Liver (tissue), 3 donors: ENCODE measurements around the gene BSND.

Experiments used
- ATF3 ChIP-seq: IDR thresholded peaks from 2 replicates; pipeline ENCODE4 v1.6.1; 2016; ENCODE audit warnings: antibody characterized with exemption
- RXRA ChIP-seq, 2 donors: IDR thresholded peaks; 2 replicates each; pipeline ENCODE4 v1.6.1; 2017 to 2018; ENCODE audit warnings: antibody characterized with exemption in 2 of 2, mild to moderate bottlenecking in 1 of 2
- TF ChIP-seq, protein P1 (sequence below): fragments of 150-350 bp; IDR thresholded peaks from 2 replicates; pipeline ENCODE4 v1.5.1; 2017; ENCODE audit warnings: improper control_type of control experiment, low read depth, low read length; ENCODE audit not compliant: missing input control
- donor health status: healthy.
- donor health status: healthy.

DNA sequence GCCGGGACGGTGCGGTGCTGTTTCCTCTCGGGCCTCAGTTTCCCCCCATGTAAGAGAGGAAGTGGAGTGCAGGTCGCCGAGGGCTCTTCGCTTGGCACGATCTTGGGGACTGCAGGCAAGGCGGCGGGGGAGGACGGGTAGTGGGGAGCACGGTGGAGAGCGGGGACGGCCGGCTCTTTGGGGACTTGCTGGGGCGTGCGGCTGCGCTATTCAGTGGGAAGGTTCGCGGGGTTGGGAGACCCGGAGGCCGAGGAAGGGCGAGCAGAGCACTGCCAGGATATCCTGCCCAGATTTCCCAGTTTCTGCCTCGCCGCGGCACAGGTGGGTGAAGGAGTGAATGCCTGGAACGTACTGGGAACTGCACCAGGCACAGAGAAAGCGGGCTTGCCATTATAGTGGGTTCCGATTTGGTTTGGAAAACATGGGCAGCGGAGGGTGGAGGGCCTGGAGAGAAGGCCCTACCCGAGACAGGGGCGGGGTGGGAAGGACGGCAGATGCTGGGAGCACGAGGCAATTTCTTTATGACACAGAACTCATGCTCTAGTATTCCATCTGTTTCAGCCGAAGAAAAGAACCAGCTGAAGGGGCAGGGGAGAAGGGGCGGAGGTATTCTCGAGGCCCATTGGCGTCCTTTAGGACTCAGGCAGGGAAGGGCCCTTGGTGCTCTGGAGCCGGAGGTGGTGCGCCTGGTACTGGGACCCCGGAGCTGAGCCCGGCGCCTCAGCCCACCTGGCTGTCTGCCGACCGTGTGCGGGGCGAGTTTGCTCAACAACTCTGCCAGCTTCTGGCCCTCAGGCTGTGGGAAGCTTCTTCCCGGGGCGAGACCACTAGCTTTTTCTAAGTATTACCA, 41.6 kb downstream of the BSND start:
- TF ChIP-seq, protein P1, sequence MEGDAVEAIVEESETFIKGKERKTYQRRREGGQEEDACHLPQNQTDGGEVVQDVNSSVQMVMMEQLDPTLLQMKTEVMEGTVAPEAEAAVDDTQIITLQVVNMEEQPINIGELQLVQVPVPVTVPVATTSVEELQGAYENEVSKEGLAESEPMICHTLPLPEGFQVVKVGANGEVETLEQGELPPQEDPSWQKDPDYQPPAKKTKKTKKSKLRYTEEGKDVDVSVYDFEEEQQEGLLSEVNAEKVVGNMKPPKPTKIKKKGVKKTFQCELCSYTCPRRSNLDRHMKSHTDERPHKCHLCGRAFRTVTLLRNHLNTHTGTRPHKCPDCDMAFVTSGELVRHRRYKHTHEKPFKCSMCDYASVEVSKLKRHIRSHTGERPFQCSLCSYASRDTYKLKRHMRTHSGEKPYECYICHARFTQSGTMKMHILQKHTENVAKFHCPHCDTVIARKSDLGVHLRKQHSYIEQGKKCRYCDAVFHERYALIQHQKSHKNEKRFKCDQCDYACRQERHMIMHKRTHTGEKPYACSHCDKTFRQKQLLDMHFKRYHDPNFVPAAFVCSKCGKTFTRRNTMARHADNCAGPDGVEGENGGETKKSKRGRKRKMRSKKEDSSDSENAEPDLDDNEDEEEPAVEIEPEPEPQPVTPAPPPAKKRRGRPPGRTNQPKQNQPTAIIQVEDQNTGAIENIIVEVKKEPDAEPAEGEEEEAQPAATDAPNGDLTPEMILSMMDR: no peak
- TF ChIP-seq RXRA (IDR thresholded peaks at IDR 0.05) (no peak), ATF3 (no peak)
